Measurements from ENCODE around the gene GLT1D1. TPM values are rescaled to one million over a fixed set of nuclear protein-coding genes. Genes with fewer than 3 reads are reported as not detected.

The GLT1D1 gene
- total and polyA plus RNA-seq, 12 donors = 0.07 to 0.50 (median 0.33) TPM; not detected in 4

GRCh38 chr12:128989287-128989686, 136.0 kb downstream of the GLT1D1 start:
- WGBS, 4 donors = 58 to 83% (median 74%) methylated on average over 1 of the region's 1 CpG
- intact Hi-C loops (cut with DNase I) = no loop called here

GRCh38 chr12:128991716-128992115, 138.4 kb downstream of the GLT1D1 start:
- Histone ChIP-seq H3K27me3 (no peaks in the 10 kb centered on the region), H3K4me3 (no peak overlapping the region), H3K9me3 (replicated peaks in 1 of 3) (no peaks in the 10 kb centered on the region), H3K4me1 (replicated peaks in 1 of 2) (no peaks in the 10 kb centered on the region), H3K27ac (no peak overlapping the region), H3K36me3 (replicated peaks in 1 of 2) (no peaks in the 10 kb centered on the region)
- TF ChIP-seq POLR2A (IDR thresholded peaks at IDR 0.05) = no peak
- TF ChIP-seq CTCF (IDR thresholded peaks at IDR 0.05) = no peak
- intact Hi-C loops (cut with DNase I) = no loop called here
- DNase-seq = no peak
- 76 to 83% (median 81%) methylated on average over 6 of the region's 6 CpGs for WGBS, 4 donors

More at GRCh38 chr12:128989287-128989686, 136.0 kb downstream of the GLT1D1 start:
- DNase-seq = no peak
- H3K36me3 ChIP-seq (replicated peaks in 1 of 2) = no peaks in the 10 kb centered on the region
- H3K27ac ChIP-seq = no peak overlapping the region
- H3K4me3 ChIP-seq = no peak overlapping the region
- no peaks in the 10 kb centered on the region for H3K4me1 ChIP-seq (replicated peaks in 1 of 2)
- H3K9me3 ChIP-seq (replicated peaks in 1 of 3) = no peaks in the 10 kb centered on the region
- TF ChIP-seq POLR2A (IDR thresholded peaks at IDR 0.05) (no peak), CTCF (IDR thresholded peaks at IDR 0.05) (no peak)
- H3K27me3 ChIP-seq = no peaks in the 10 kb centered on the region

GRCh38 chr12:128992116-128992515, 138.8 kb downstream of the GLT1D1 start:
- no peak overlapping the region for H3K27ac ChIP-seq
- no peaks in the 10 kb centered on the region for H3K4me1 ChIP-seq (replicated peaks in 1 of 2)
- WGBS, 4 donors = 57 to 79% (median 71%) methylated on average over 8 of the region's 8 CpGs
- H3K9me3 ChIP-seq (replicated peaks in 1 of 3) = no peaks in the 10 kb centered on the region
- no peak for TF ChIP-seq CTCF (IDR thresholded peaks at IDR 0.05)
- TF ChIP-seq POLR2A (IDR thresholded peaks at IDR 0.05) = no peak
- no peak overlapping the region for H3K4me3 ChIP-seq
- H3K27me3 ChIP-seq = no peaks in the 10 kb centered on the region
- H3K36me3 ChIP-seq (replicated peaks in 1 of 2) = no peaks in the 10 kb centered on the region
- no peak for DNase-seq
- intact Hi-C loops (cut with DNase I) = no loop called here

- no peaks in the 10 kb centered on the region for H3K36me3 ChIP-seq (replicated peaks in 1 of 2)
- no peaks in the 10 kb centered on the region for H3K4me1 ChIP-seq (replicated peaks in 1 of 2)
- H3K4me3 ChIP-seq = no peak overlapping the region
- no peak overlapping the region for H3K27ac ChIP-seq
- no peak for DNase-seq
- no peaks in the 10 kb centered on the region for H3K27me3 ChIP-seq
- no peak for TF ChIP-seq POLR2A (IDR thresholded peaks at IDR 0.05)
- TF ChIP-seq CTCF (IDR thresholded peaks at IDR 0.05) = no peak
- WGBS, 4 donors = 62 to 74% (median 67%) methylated on average over 9 of the region's 9 CpGs
- H3K9me3 ChIP-seq (replicated peaks in 1 of 3) = no peaks in the 10 kb centered on the region
- intact Hi-C loops (cut with DNase I) = no loop called here
Observed at GRCh38 chr12:128992550-128992949, 139.3 kb downstream of the GLT1D1 start.

Measured in adrenal gland (tissue), 12 donors.